Kidney (tissue), 14 donors: ENCODE data around the gene POGZ. TPM values are rescaled to one million over a fixed set of nuclear protein-coding genes. Genes with fewer than 3 reads are reported as not detected.

Source experiments
- DNase-seq, 5 donors: peaks; one replicate each; pipeline ENCODE4 v3.0.0-alpha.2; 2013 to 2020
- FAIRE-seq: peaks from 2 replicates; lab custom pipeline; 2012; peaks lifted over from hg19 to GRCh38; lab: Jason Lieb, UNC
- H3K27ac ChIP-seq, 2 donors: one replicate each; pipeline ENCODE4 v1.7.0; 2013; ENCODE audit warnings: low read depth in 2 of 2, low read length in 2 of 2, inconsistent platforms in 1 of 2
- H3K27me3 ChIP-seq: one replicate; pipeline ENCODE4 v1.7.1; 2013; ENCODE audit warnings: low read length, inconsistent platforms; ENCODE audit not compliant: control insufficient read depth, insufficient read depth
- H3K36me3 ChIP-seq, 3 donors: one replicate each; pipeline versions ENCODE4 v1.7.0 to v1.7.1; 2013; ENCODE audit warnings: low read length in 3 of 3, control low read depth in 1 of 3, inconsistent platforms in 1 of 3; ENCODE audit not compliant: insufficient read depth in 3 of 3, control insufficient read depth in 2 of 3
- H3K4me1 ChIP-seq, 3 donors: one replicate each; pipeline versions ENCODE4 v1.7.0 to v1.7.1; 2013; ENCODE audit warnings: low read length in 3 of 3, inconsistent platforms in 1 of 3, low read depth in 1 of 3; ENCODE audit not compliant: control insufficient read depth in 2 of 3, insufficient read depth in 2 of 3
- H3K4me3 ChIP-seq, 3 donors: one replicate each; pipeline versions ENCODE4 v1.7.0 to v1.8.1; 2013; ENCODE audit warnings: low read length in 3 of 3, control low read depth in 1 of 3, inconsistent platforms in 1 of 3
- H3K9ac ChIP-seq, 3 donors: one replicate each; pipeline versions ENCODE4 v1.7.0 to v1.7.1; 2013; ENCODE audit warnings: low read length in 3 of 3, control low read depth in 1 of 3, inconsistent platforms in 1 of 3
- H3K9me3 ChIP-seq, 3 donors: one replicate each; pipeline versions ENCODE4 v1.7.0 to v1.7.1; 2013; ENCODE audit warnings: low read length in 3 of 3, control low read depth in 1 of 3, inconsistent platforms in 1 of 3; ENCODE audit not compliant: control insufficient read depth in 2 of 3, insufficient read depth in 1 of 3
- intact Hi-C: fragments of 100-400 bp; cut with DNase I; formaldehyde crosslinking; loops from one replicate; pipeline ENCODE4 v1.11.1; 2022
- polyA plus RNA-seq: library from polyadenylated mRNA; stranded (reverse); fragments of 350-450 nt; fragmentation: Illumina TruSeq; extraction: RNeasy Lipid Tissue Mini Kit (QIAGEN cat#74804); gene quantifications from one replicate; pipeline ENCODE4 v1.2.3, GENCODE V29; 2014; ENCODE audit warnings: low read depth, low replicate concordance; ENCODE audit not compliant: insufficient read depth
- total RNA-seq: library from RNA; stranded (reverse); fragmentation: NEBNext Ultra II Directional; extraction: Animal tissue kit (Norgen Biotek cat#: 25700); gene quantifications from one replicate; pipeline ENCODE4 v1.2.1, GENCODE V29; 2021
- TF ChIP-seq, protein P1 (sequence below): IDR thresholded peaks from 3 replicates; pipeline ENCODE4 v1.5.1; 2012; ENCODE audit warnings: mild to moderate bottlenecking, moderate library complexity, borderline replicate concordance; ENCODE audit not compliant: insufficient read depth; ENCODE audit errors: extremely low read depth
- donor health status: control.
- donor health status: control.
- donor health status: control.
- donor health status: control.
- donor health status: control.
- donor health status: DM: yes; HTN: yes; CAD: no.
- donor health status: Normal renal cell carcinoma (clear cell type).

POGZ gene
- total and polyA plus RNA-seq, 2 donors from 2014 or later, result 16.4 to 96.6 TPM

GRCh38 chr1:151368393-151369301 is 90.6 kb downstream of the POGZ start:
- H3K4me1 ChIP-seq, result peaks cover 0 to 48% (median 45%) of the 10 kb centered on the region in 3 donors

DNA sequence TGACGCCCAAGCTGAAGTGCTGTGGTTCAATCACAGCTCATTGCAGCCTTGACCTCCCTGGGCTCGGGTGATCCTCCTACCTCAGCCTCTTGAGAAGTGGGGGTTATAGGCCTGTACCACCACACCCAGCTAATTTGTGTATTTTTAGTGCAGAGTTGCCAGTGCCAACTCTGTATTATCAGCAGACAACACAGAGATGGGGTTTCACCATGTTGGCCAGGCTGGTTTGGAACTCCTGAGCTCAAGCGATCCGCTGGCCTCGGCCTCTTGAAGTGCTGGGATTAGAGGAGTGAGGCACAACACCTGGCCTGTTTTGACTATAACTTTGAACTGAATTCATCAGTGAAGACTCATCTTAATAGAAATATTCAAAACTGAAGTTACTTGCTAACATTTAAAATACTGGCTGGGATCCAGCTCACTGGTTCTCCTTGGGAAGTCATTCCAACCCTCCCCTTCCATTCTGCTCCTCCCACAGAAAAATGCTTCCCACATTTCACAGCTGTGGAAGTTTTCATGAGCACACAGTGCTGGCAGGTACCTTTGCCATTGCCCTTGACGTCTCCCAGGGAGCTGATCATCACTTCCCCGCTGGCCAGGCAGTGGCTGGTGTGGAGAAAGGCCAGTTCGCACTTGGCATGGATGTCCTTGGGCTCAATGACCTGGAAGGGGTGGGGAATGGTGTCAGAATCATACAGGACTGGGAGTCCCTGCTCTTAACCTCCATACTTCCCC is 91.5 kb downstream of the POGZ start:
- FAIRE-seq, result no peak
- H3K36me3 ChIP-seq, result peaks cover 0 to 31% (median 13%) of the 10 kb centered on the region in 3 donors
- H3K27me3 ChIP-seq, result no peaks in the 10 kb centered on the region
- H3K4me3 ChIP-seq, result peak overlapping the region in 1 of 3 donors; percentile 9
- DNase-seq, result peak in 1 of 5 donors; percentile 6
- peak overlapping the region; percentile 68 to 84 for H3K27ac ChIP-seq
- H3K4me1 ChIP-seq, result peaks cover 0 to 48% (median 42%) of the 10 kb centered on the region in 3 donors
- TF ChIP-seq, protein P1, sequence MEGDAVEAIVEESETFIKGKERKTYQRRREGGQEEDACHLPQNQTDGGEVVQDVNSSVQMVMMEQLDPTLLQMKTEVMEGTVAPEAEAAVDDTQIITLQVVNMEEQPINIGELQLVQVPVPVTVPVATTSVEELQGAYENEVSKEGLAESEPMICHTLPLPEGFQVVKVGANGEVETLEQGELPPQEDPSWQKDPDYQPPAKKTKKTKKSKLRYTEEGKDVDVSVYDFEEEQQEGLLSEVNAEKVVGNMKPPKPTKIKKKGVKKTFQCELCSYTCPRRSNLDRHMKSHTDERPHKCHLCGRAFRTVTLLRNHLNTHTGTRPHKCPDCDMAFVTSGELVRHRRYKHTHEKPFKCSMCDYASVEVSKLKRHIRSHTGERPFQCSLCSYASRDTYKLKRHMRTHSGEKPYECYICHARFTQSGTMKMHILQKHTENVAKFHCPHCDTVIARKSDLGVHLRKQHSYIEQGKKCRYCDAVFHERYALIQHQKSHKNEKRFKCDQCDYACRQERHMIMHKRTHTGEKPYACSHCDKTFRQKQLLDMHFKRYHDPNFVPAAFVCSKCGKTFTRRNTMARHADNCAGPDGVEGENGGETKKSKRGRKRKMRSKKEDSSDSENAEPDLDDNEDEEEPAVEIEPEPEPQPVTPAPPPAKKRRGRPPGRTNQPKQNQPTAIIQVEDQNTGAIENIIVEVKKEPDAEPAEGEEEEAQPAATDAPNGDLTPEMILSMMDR, result no peak
- H3K9me3 ChIP-seq, result no peaks in the 10 kb centered on the region
- H3K9ac ChIP-seq, result peak overlapping the region in 2 of 3 donors; percentile 17 to 21
- intact Hi-C loops, result no loop called here

More at GRCh38 chr1:151368393-151369301, 90.6 kb downstream of the POGZ start:
- DNase-seq (peak in 1 of 5 donors; percentile 74), FAIRE-seq (no peak)
- Histone ChIP-seq H3K9me3 (no peaks in the 10 kb centered on the region), H3K36me3 (peaks cover 0 to 29% (median 13%) of the 10 kb centered on the region in 3 donors), H3K27me3 (no peaks in the 10 kb centered on the region), H3K4me3 (peak overlapping the region in 1 of 3 donors; percentile 9), H3K27ac (peak overlapping the region; percentile 68 to 84), H3K9ac (peak overlapping the region in 2 of 3 donors; percentile 17 to 21)
- intact Hi-C loops, result no loop called here
- TF ChIP-seq, protein P1, result no peak

- FAIRE-seq (no peak), DNase-seq (no peak)
- intact Hi-C loops, result no loop called here
- Histone ChIP-seq H3K4me3 (no peak overlapping the region), H3K36me3 (peaks cover 0 to 31% (median 13%) of the 10 kb centered on the region in 3 donors), H3K27ac (no peak overlapping the region), H3K9ac (no peak overlapping the region), H3K27me3 (no peaks in the 10 kb centered on the region), H3K9me3 (peaks cover 0 to 2% (median 0%) of the 10 kb centered on the region in 3 donors), H3K4me1 (peaks cover 0 to 26% (median 25%) of the 10 kb centered on the region in 3 donors)
- TF ChIP-seq, protein P1, result no peak
Measured at GRCh38 chr1:151364996-151365395, 94.3 kb downstream of the POGZ start.
